Stimulated activated effector memory CD8-positive, alpha-beta T cell treated with anti-CD3 and anti-CD28 coated beads, Interleukin-12 subunit alpha, Interleukin-12 subunit beta, amount 100 ng/mL, for 72 hours (primary cell): Measurements from ENCODE around the gene SYTL2.

Experiments used
- ATAC-seq: fragments of 150-1000 bp; cut with Tn5 transposase; 2 replicates; pipeline ENCODE4 v1.10.0; 2021
- DNase-seq, 2 donors: peaks; one replicate each; pipeline ENCODE4 v3.0.0; 2021 to 2022; ENCODE audit warnings: low spot score in 2 of 2
- H3K27ac Mint-ChIP-seq: one replicate; pipeline ENCODE4 v1.8.0; 2022; ENCODE audit warnings: mild to moderate bottlenecking, mixed read lengths
- H3K36me3 Mint-ChIP-seq: one replicate; pipeline ENCODE4 v1.8.0; 2022; ENCODE audit warnings: mild to moderate bottlenecking, mixed read lengths
- H3K4me1 Mint-ChIP-seq: one replicate; pipeline ENCODE4 v1.8.0; 2022; ENCODE audit warnings: mixed read lengths
- H3K4me3 Mint-ChIP-seq: one replicate; pipeline ENCODE4 v1.8.0; 2022; ENCODE audit warnings: mild to moderate bottlenecking, mixed read lengths
- H3K9me3 Mint-ChIP-seq: one replicate; pipeline ENCODE4 v1.8.0; 2022; ENCODE audit warnings: mixed read lengths

Gene SYTL2

GRCh38 chr11:85767246-85767945 lies 43.5 kb downstream of the SYTL2 start:
- peaks cover 73% of the 10 kb centered on the region for H3K4me1 Mint-ChIP-seq
- peaks cover 6% of the 10 kb centered on the region for H3K36me3 Mint-ChIP-seq
- DNase-seq (no peak), ATAC-seq (no peak)
- H3K27ac Mint-ChIP-seq: no peak overlapping the region
- H3K4me3 Mint-ChIP-seq: no peak overlapping the region
- peaks cover 5% of the 10 kb centered on the region for H3K9me3 Mint-ChIP-seq

- H3K9me3 Mint-ChIP-seq: peaks cover 5% of the 10 kb centered on the region
- H3K27ac Mint-ChIP-seq: no peak overlapping the region
- ATAC-seq (no peak), DNase-seq (no peak)
- H3K4me3 Mint-ChIP-seq: no peak overlapping the region
- H3K36me3 Mint-ChIP-seq: peaks cover 6% of the 10 kb centered on the region
- peaks cover 78% of the 10 kb centered on the region for H3K4me1 Mint-ChIP-seq
Observed at GRCh38 chr11:85766721-85767161, 44.2 kb downstream of the SYTL2 start.

GRCh38 chr11:85764796-85765195 lies 46.1 kb downstream of the SYTL2 start:
- Mint-ChIP-seq H3K36me3 (peaks cover 6% of the 10 kb centered on the region), H3K9me3 (no peaks in the 10 kb centered on the region), H3K27ac (peak overlapping the region; percentile 68), H3K4me3 (no peak overlapping the region), H3K4me1 (peaks cover 82% of the 10 kb centered on the region)
- no peak for ATAC-seq
- DNase-seq: no peak

- H3K27ac Mint-ChIP-seq: peak overlapping the region; percentile 68
- no peak for ATAC-seq
Observed at GRCh38 chr11:85762226-85762625, 48.7 kb downstream of the SYTL2 start.

GRCh38 chr11:85759915-85760314 lies 51.0 kb downstream of the SYTL2 start:
- no peaks in the 10 kb centered on the region for H3K9me3 Mint-ChIP-seq
- peaks cover 19% of the 10 kb centered on the region for H3K36me3 Mint-ChIP-seq
- peak overlapping the region; percentile 12 for H3K4me3 Mint-ChIP-seq

More at GRCh38 chr11:85762226-85762625, 48.7 kb downstream of the SYTL2 start:
- H3K4me1 Mint-ChIP-seq: peaks cover 78% of the 10 kb centered on the region
- no peaks in the 10 kb centered on the region for H3K9me3 Mint-ChIP-seq
- H3K36me3 Mint-ChIP-seq: peaks cover 11% of the 10 kb centered on the region
- no peak for DNase-seq
- no peak overlapping the region for H3K4me3 Mint-ChIP-seq

GRCh38 chr11:85758480-85759039 lies 52.4 kb downstream of the SYTL2 start:
- H3K9me3 Mint-ChIP-seq: no peaks in the 10 kb centered on the region
- H3K4me3 Mint-ChIP-seq: peak overlapping the region; percentile 51
- H3K4me1 Mint-ChIP-seq: peaks cover 78% of the 10 kb centered on the region
- H3K36me3 Mint-ChIP-seq: peaks cover 23% of the 10 kb centered on the region
- DNase-seq (no peak), ATAC-seq (peak; percentile 8)
- H3K27ac Mint-ChIP-seq: no peak overlapping the region

More at GRCh38 chr11:85759915-85760314, 51.0 kb downstream of the SYTL2 start:
- Mint-ChIP-seq H3K27ac (peak overlapping the region; percentile 85), H3K4me1 (peaks cover 84% of the 10 kb centered on the region)
- DNase-seq: no peak
- ATAC-seq: no peak

- peaks cover 25% of the 10 kb centered on the region for H3K36me3 Mint-ChIP-seq
- peaks cover 78% of the 10 kb centered on the region for H3K4me1 Mint-ChIP-seq
- no peaks in the 10 kb centered on the region for H3K9me3 Mint-ChIP-seq
- ATAC-seq: no peak
- DNase-seq: no peak
- peak overlapping the region; percentile 51 for H3K4me3 Mint-ChIP-seq
- peak overlapping the region; percentile 89 for H3K27ac Mint-ChIP-seq
Observed at GRCh38 chr11:85758026-85758425, 52.9 kb downstream of the SYTL2 start.

- Mint-ChIP-seq H3K27ac (peak overlapping the region; percentile 89), H3K9me3 (no peaks in the 10 kb centered on the region), H3K4me1 (peaks cover 81% of the 10 kb centered on the region), H3K4me3 (peak overlapping the region; percentile 47), H3K36me3 (peaks cover 31% of the 10 kb centered on the region)
- ATAC-seq (peak; percentile 49), DNase-seq (no peak)
Observed at GRCh38 chr11:85756401-85757200, 54.3 kb downstream of the SYTL2 start.

GRCh38 chr11:85755701-85756100 lies 55.2 kb downstream of the SYTL2 start:
- ATAC-seq: no peak
- peaks cover 31% of the 10 kb centered on the region for H3K36me3 Mint-ChIP-seq
- no peak for DNase-seq
- H3K27ac Mint-ChIP-seq: peak overlapping the region; percentile 89
- no peaks in the 10 kb centered on the region for H3K9me3 Mint-ChIP-seq
- peak overlapping the region; percentile 47 for H3K4me3 Mint-ChIP-seq
- peaks cover 84% of the 10 kb centered on the region for H3K4me1 Mint-ChIP-seq

GRCh38 chr11:85755285-85755684 lies 55.7 kb downstream of the SYTL2 start:
- DNase-seq: no peak
- H3K4me1 Mint-ChIP-seq: peaks cover 84% of the 10 kb centered on the region
- peaks cover 31% of the 10 kb centered on the region for H3K36me3 Mint-ChIP-seq
- no peak for ATAC-seq
- no peaks in the 10 kb centered on the region for H3K9me3 Mint-ChIP-seq
- H3K27ac Mint-ChIP-seq: peak overlapping the region; percentile 89
- peak overlapping the region; percentile 47 for H3K4me3 Mint-ChIP-seq

GRCh38 chr11:85752890-85753581 lies 57.9 kb downstream of the SYTL2 start:
- Mint-ChIP-seq H3K36me3 (peaks cover 31% of the 10 kb centered on the region), H3K27ac (peak overlapping the region; percentile 98), H3K9me3 (no peaks in the 10 kb centered on the region), H3K4me1 (peaks cover 88% of the 10 kb centered on the region), H3K4me3 (peak overlapping the region; percentile 70)
- ATAC-seq (peak; percentile 94), DNase-seq (peak; percentile 57 to 84)

GRCh38 chr11:85752201-85752889 lies 58.6 kb downstream of the SYTL2 start:
- peak overlapping the region; percentile 98 for H3K27ac Mint-ChIP-seq
- H3K4me3 Mint-ChIP-seq: peak overlapping the region; percentile 70
- peaks cover 27% of the 10 kb centered on the region for H3K36me3 Mint-ChIP-seq
- peaks cover 88% of the 10 kb centered on the region for H3K4me1 Mint-ChIP-seq
- H3K9me3 Mint-ChIP-seq: no peaks in the 10 kb centered on the region
- ATAC-seq (no peak), DNase-seq (no peak)

- Mint-ChIP-seq H3K36me3 (peaks cover 23% of the 10 kb centered on the region), H3K27ac (peak overlapping the region; percentile 98)
Observed at GRCh38 chr11:85751724-85752123, 59.2 kb downstream of the SYTL2 start.

GRCh38 chr11:85750646-85751045 lies 60.3 kb downstream of the SYTL2 start:
- Mint-ChIP-seq H3K4me1 (peaks cover 86% of the 10 kb centered on the region), H3K9me3 (no peaks in the 10 kb centered on the region), H3K4me3 (peak overlapping the region; percentile 70), H3K36me3 (peaks cover 18% of the 10 kb centered on the region), H3K27ac (peak overlapping the region; percentile 98)
- DNase-seq (no peak), ATAC-seq (peak; percentile 65)

More at GRCh38 chr11:85751724-85752123, 59.2 kb downstream of the SYTL2 start:
- Mint-ChIP-seq H3K9me3 (no peaks in the 10 kb centered on the region), H3K4me3 (peak overlapping the region; percentile 70), H3K4me1 (peaks cover 88% of the 10 kb centered on the region)
- no peak for DNase-seq
- ATAC-seq: no peak
